Spleen (tissue), 7 donors: ENCODE results near the gene KCNA1.

Experiments
- CTCF ChIP-seq, 11 experiments: fragments of 200-600 bp in 7 of 11; fragments of 450-650 bp in 4 of 11; sonication (generic) in 4 of 11; IDR thresholded peaks in 8 of 11; conservative IDR thresholded peaks in 3 of 11; 1 replicate in 7 of 11; 2 replicates in 4 of 11; pipeline versions ENCODE4 v1.4.0 to v1.8.0; 2016 to 2021; ENCODE audit warnings: antibody characterized with exemption in 11 of 11, inconsistent platforms in 4 of 11, mild to moderate bottlenecking in 1 of 11
- POLR2A ChIP-seq, 3 donors: fragments of 450-650 bp; IDR thresholded peaks; one replicate each; pipeline ENCODE4 v1.5.1; 2017; ENCODE audit warnings: antibody characterized with exemption in 3 of 3, mild to moderate bottlenecking in 1 of 3
- POLR2AphosphoS5 ChIP-seq, 3 donors: sonication (generic); formaldehyde crosslinking; IDR thresholded peaks; one replicate each; pipeline ENCODE4 v1.5.1; 2017; ENCODE audit warnings: antibody characterized with exemption in 3 of 3
- donor health status: DM: no; HTN: no; CAD: no; lungs with moderate emphysema.
- donor health status: DM: no; HTN: no; CAD: no.
- donor health status: DM: no; HTN: no; CAD: no.

DNA sequence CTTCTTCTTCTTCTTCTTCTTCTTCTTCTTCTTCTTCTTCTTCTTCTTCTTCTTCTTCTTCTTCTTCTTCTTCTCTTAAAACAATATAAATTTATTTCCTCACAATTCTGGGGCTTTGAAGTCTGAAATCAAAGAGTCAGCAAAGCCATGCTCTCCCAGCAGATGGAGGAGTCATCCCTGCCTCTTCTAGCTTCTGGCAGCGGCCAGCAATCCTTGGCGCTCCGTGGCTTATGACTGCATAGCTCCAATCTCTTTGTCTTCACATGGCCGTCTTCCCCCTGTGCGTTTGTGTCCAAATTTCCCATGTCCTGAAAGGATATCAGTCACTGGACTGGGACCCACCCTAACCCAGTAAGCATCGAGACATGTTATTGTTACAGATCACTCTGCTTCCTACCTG, 22.9 kb downstream of the KCNA1 start:
- TF ChIP-seq CTCF (IDR thresholded peaks at IDR 0.05 in 8 of 11, conservative IDR thresholded peaks at IDR 0.05 in 3 of 11) = no peak
- TF ChIP-seq POLR2A (IDR thresholded peaks at IDR 0.05) = no peak
- no peak for TF ChIP-seq POLR2AphosphoS5 (IDR thresholded peaks at IDR 0.05)
